SK-N-SH treated with all-trans-retinoic acid at 6 μM for 48 hours (cell line): ENCODE results near the gene PRXL2B.

Experiments
- ARNTL ChIP-seq: fragments of 450-650 bp; formaldehyde crosslinking; IDR thresholded peaks from 2 replicates; pipeline ENCODE4 v1.5.0; 2020; ENCODE audit warnings: low read depth, mild to moderate bottlenecking, moderate library complexity, borderline replicate concordance
- CSDC2 ChIP-seq: fragments of 250-450 bp; sonication (Bioruptor Pico); IDR thresholded peaks from 2 replicates; pipeline ENCODE4 v1.5.0; 2020; ENCODE audit warnings: mild to moderate bottlenecking, moderate library complexity
- ESRRG ChIP-seq: fragments of 250-450 bp; sonication (Bioruptor Pico); IDR thresholded peaks from 2 replicates; pipeline ENCODE4 v1.6.1; 2021; ENCODE audit warnings: mild to moderate bottlenecking
- ISL1 ChIP-seq: fragments of 250-450 bp; sonication (Bioruptor Pico); IDR thresholded peaks from 2 replicates; pipeline ENCODE4 v2.1.2; 2022; ENCODE audit warnings: mild to moderate bottlenecking, moderate library complexity
- POU6F1 ChIP-seq: fragments of 250-450 bp; sonication (Bioruptor Pico); IDR thresholded peaks from 2 replicates; pipeline ENCODE4 v1.8.0; 2021; ENCODE audit warnings: low read depth, mild to moderate bottlenecking, moderate library complexity, borderline replicate concordance
- SNAI2 ChIP-seq: fragments of 250-450 bp; sonication (Bioruptor Pico); IDR thresholded peaks from 2 replicates; pipeline ENCODE4 v1.5.0; 2020; ENCODE audit warnings: mild to moderate bottlenecking, moderate library complexity
- ZC3H10 ChIP-seq: fragments of 250-450 bp; sonication (Bioruptor Pico); IDR thresholded peaks from 2 replicates; pipeline ENCODE4 v1.5.1; 2021; ENCODE audit warnings: mild to moderate bottlenecking, moderate library complexity
- ZFP3 ChIP-seq: fragments of 250-450 bp; sonication (Bioruptor Pico); IDR thresholded peaks from 2 replicates; pipeline ENCODE4 v1.5.0; 2020; ENCODE audit warnings: mild to moderate bottlenecking, moderate library complexity
- ZNF70 ChIP-seq: fragments of 450-650 bp; formaldehyde crosslinking; IDR thresholded peaks from 2 replicates; pipeline ENCODE4 v1.5.0; 2020; ENCODE audit warnings: mild to moderate bottlenecking, moderate library complexity
- ZNF8 ChIP-seq: fragments of 450-650 bp; formaldehyde crosslinking; IDR thresholded peaks from 2 replicates; pipeline ENCODE4 v1.5.0; 2020; ENCODE audit warnings: mild to moderate bottlenecking, moderate library complexity
- TF ChIP-seq, protein P1 (sequence below): fragments of 250-450 bp; sonication (Bioruptor Pico); IDR thresholded peaks from 2 replicates; pipeline ENCODE4 v1.8.0; 2020; ENCODE audit warnings: mild to moderate bottlenecking, moderate library complexity, borderline replicate concordance
- TF ChIP-seq, protein P2 (sequence below): fragments of 250-450 bp; sonication (Bioruptor Pico); IDR thresholded peaks from 2 replicates; pipeline ENCODE4 v1.5.1; 2020; ENCODE audit warnings: low read depth, mild to moderate bottlenecking, moderate library complexity
- TF ChIP-seq, protein P3 (sequence below): fragments of 250-450 bp; sonication (Bioruptor Pico); IDR thresholded peaks from 2 replicates; pipeline ENCODE4 v1.5.1; 2021; ENCODE audit warnings: mild to moderate bottlenecking, moderate library complexity

GRCh38 chr1:2625311-2625710 lies 38.7 kb downstream of the PRXL2B start:
- TF ChIP-seq SNAI2 (CRISPR knock-in tag) (no peak), ARNTL (CRISPR knock-in tag) (no peak), ZNF70 (CRISPR knock-in tag) (no peak), CSDC2 (CRISPR knock-in tag) (no peak), ZC3H10 (CRISPR knock-in tag) (no peak), ZFP3 (CRISPR knock-in tag) (no peak), ISL1 (CRISPR knock-in tag) (no peak), POU6F1 (CRISPR knock-in tag) (no peak), ESRRG (CRISPR knock-in tag) (no peak), ZNF8 (CRISPR knock-in tag) (no peak)
- TF ChIP-seq, protein P1, sequence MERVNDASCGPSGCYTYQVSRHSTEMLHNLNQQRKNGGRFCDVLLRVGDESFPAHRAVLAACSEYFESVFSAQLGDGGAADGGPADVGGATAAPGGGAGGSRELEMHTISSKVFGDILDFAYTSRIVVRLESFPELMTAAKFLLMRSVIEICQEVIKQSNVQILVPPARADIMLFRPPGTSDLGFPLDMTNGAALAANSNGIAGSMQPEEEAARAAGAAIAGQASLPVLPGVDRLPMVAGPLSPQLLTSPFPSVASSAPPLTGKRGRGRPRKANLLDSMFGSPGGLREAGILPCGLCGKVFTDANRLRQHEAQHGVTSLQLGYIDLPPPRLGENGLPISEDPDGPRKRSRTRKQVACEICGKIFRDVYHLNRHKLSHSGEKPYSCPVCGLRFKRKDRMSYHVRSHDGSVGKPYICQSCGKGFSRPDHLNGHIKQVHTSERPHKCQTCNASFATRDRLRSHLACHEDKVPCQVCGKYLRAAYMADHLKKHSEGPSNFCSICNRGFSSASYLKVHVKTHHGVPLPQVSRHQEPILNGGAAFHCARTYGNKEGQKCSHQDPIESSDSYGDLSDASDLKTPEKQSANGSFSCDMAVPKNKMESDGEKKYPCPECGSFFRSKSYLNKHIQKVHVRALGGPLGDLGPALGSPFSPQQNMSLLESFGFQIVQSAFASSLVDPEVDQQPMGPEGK (CRISPR knock-in tag): no peak
- TF ChIP-seq, protein P2, sequence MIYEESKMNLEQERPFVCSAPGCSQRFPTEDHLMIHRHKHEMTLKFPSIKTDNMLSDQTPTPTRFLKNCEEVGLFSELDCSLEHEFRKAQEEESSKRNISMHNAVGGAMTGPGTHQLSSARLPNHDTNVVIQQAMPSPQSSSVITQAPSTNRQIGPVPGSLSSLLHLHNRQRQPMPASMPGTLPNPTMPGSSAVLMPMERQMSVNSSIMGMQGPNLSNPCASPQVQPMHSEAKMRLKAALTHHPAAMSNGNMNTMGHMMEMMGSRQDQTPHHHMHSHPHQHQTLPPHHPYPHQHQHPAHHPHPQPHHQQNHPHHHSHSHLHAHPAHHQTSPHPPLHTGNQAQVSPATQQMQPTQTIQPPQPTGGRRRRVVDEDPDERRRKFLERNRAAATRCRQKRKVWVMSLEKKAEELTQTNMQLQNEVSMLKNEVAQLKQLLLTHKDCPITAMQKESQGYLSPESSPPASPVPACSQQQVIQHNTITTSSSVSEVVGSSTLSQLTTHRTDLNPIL: no peak
- TF ChIP-seq, protein P3, sequence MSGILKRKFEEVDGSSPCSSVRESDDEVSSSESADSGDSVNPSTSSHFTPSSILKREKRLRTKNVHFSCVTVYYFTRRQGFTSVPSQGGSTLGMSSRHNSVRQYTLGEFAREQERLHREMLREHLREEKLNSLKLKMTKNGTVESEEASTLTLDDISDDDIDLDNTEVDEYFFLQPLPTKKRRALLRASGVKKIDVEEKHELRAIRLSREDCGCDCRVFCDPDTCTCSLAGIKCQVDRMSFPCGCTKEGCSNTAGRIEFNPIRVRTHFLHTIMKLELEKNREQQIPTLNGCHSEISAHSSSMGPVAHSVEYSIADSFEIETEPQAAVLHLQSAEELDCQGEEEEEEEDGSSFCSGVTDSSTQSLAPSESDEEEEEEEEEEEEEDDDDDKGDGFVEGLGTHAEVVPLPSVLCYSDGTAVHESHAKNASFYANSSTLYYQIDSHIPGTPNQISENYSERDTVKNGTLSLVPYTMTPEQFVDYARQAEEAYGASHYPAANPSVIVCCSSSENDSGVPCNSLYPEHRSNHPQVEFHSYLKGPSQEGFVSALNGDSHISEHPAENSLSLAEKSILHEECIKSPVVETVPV (CRISPR knock-in tag): no peak
